ENCODE data around the gene SRMS. TPM values are rescaled to one million over a fixed set of nuclear protein-coding genes. Genes with fewer than 3 reads are reported as not detected.
A peak's percentile ranks its signal among the peaks of the same experiment; 100 is the strongest.

The SRMS gene
- total and polyA plus RNA-seq, 2 donors (not counting 3 experiments of a cell fraction or from before 2014, with no cell fraction given) = not detected

DNA sequence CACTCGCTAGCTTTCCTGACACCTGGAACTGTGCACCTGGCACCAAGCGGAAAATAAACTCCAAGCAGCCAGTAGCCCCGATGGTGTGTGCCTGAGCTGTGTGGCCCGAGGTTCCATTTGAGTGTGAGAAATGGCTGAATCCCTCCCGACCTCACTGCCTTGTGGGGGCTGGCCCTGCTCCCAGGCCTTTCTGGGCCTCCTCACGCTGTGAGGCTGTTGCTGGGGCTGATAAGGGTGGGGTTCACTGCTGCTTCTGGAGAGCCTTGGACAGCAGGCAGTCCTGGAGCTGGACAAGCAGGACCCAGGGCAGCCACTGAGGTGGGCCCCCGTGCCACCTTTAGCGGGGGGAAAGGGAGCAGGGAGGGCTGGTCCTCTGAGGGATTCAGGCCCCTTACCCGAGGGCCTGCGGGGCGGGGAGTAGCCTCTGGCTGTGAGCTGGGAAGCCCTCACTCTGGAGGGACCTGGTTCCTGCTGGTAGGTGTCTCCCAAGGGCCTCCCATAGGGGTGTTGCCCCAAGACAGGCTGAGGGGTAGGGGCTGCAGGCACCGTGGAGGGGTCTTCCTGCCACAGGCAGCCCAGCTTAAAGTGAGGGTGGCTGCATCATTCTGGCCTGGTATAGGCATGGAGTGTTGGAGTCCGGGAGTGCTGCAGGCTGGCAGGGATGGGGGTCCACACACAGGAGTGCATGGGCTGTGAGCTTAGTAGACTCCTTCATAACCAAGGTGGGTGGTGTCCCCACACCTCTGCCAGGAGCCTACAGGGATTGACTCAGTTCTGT is 25.3 kb downstream of the SRMS start:
- TF ChIP-seq FOS (IDR thresholded peaks at IDR 0.05; ENCODE audit: borderline replicate concordance, insufficient read depth, low read length) (no peak), EZH2 (IDR thresholded peaks at IDR 0.05; ENCODE audit: borderline replicate concordance, low read depth, low read length, severe bottlenecking) (no peak), MYC (IDR thresholded peaks at IDR 0.05; ENCODE audit: low read depth, low read length) (no peak), JUN (IDR thresholded peaks at IDR 0.05; ENCODE audit: borderline replicate concordance, insufficient read depth, insufficient read length, low read depth) (no peak), GATA2 (IDR thresholded peaks at IDR 0.05; ENCODE audit: insufficient read depth, insufficient read length, low read depth, low read length) (no peak), POLR2A (IDR thresholded peaks at IDR 0.05; ENCODE audit: low read depth, low read length) (no peak), POLR2AphosphoS5 (IDR thresholded peaks at IDR 0.05; ENCODE audit: insufficient read depth, low read depth, low read length) (no peak)
- TF ChIP-seq, protein P1, sequence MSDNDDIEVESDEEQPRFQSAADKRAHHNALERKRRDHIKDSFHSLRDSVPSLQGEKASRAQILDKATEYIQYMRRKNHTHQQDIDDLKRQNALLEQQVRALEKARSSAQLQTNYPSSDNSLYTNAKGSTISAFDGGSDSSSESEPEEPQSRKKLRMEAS (IDR thresholded peaks at IDR 0.05; ENCODE audit: insufficient read depth, insufficient read length) = no peak
- TF ChIP-seq, protein P2, sequence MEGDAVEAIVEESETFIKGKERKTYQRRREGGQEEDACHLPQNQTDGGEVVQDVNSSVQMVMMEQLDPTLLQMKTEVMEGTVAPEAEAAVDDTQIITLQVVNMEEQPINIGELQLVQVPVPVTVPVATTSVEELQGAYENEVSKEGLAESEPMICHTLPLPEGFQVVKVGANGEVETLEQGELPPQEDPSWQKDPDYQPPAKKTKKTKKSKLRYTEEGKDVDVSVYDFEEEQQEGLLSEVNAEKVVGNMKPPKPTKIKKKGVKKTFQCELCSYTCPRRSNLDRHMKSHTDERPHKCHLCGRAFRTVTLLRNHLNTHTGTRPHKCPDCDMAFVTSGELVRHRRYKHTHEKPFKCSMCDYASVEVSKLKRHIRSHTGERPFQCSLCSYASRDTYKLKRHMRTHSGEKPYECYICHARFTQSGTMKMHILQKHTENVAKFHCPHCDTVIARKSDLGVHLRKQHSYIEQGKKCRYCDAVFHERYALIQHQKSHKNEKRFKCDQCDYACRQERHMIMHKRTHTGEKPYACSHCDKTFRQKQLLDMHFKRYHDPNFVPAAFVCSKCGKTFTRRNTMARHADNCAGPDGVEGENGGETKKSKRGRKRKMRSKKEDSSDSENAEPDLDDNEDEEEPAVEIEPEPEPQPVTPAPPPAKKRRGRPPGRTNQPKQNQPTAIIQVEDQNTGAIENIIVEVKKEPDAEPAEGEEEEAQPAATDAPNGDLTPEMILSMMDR (IDR thresholded peaks at IDR 0.05; ENCODE audit: extremely low read depth in 1 of 2, insufficient read depth in 1 of 2, low read depth in 1 of 2, low read length in 2 of 2) = no peak
- no peak overlapping the region for H3K27ac ChIP-seq (ENCODE audit: insufficient read depth, low read depth, low read length)
- dilution Hi-C loops (cut with MboI; ENCODE audit: extremely low pct_ligation_motif_present, low sequenced_read_pairs) (no loop called here), intact Hi-C loops (cut with micrococcal nuclease) (no loop called here)
- peaks cover 12% of the 10 kb centered on the region for H3K4me1 ChIP-seq (ENCODE audit: control insufficient read depth, extremely low read depth, insufficient read depth, low read length)
- no peak for FAIRE-seq
- H3K79me2 ChIP-seq (ENCODE audit: control insufficient read depth, insufficient read depth, low read length) = peaks cover 16% of the 10 kb centered on the region
- CTCF ChIA-PET = interaction anchor here (0.5 to 2.5 kb wide), 4 partner anchors 15 to 284 kb away, joined by 3 to 28 read pairs (median 4); partner anchors contain the start of gene PTK6
- no peaks in the 10 kb centered on the region for H3K9me3 ChIP-seq (replicated peaks; ENCODE audit: control insufficient read depth, insufficient read depth, low read length)
- H3K36me3 ChIP-seq (ENCODE audit: control insufficient read depth in 2 of 2, extremely low read depth in 1 of 2, insufficient read depth in 2 of 2, low read length in 2 of 2) = peaks cover 0 to 2% of the 10 kb centered on the region in 2 experiments
- no peak overlapping the region for H2AFZ ChIP-seq (ENCODE audit: low read depth, low read length)
- H3K27me3 ChIP-seq (ENCODE audit: control insufficient read depth in 2 of 2, insufficient read depth in 2 of 2, low read length in 2 of 2) = no peaks in the 10 kb centered on the region
- H3K4me3 ChIP-seq (replicated peaks in 1 of 3; ENCODE audit: insufficient read depth in 1 of 3, low read depth in 1 of 3, low read length in 3 of 3) = no peak overlapping the region
- DNase-seq (ENCODE audit: low read depth, low spot score) = no peak
- no TSS peak for BruUV-seq (replicated peaks)
- H4K20me1 ChIP-seq (replicated peaks; ENCODE audit: control insufficient read depth, extremely low read depth, insufficient read depth, low read length) = no peaks in the 10 kb centered on the region
- no peaks in the 10 kb centered on the region for H3K9me1 ChIP-seq (replicated peaks; ENCODE audit: control insufficient read depth, extremely low read depth, insufficient read depth, low read length)
- no peak overlapping the region for H3K9ac ChIP-seq (replicated peaks; ENCODE audit: extremely low read depth, insufficient read depth, low read length)
- H3K4me2 ChIP-seq (ENCODE audit: insufficient read depth, low read length) = peak overlapping the region; percentile 19
- POLR2A ChIA-PET = interaction anchor here (0.6 kb wide), 1 partner anchor 10 kb away, joined by 4 read pairs; no protein-coding TSS in a partner anchor

Data from endothelial cell of umbilical vein (primary cell).